GM19452 (cell line): ENCODE measurements around the gene GPR37L1.

Experiments used
- ATAC-seq: cut with Tn5 transposase; IDR thresholded peaks from one replicate; pipeline ENCODE4 v1.9.1; 2021; ENCODE audit not compliant: unreplicated experiment

GPR37L1 gene

GRCh38 chr1:202122639-202123335 lies at the start of gene GPR37L1:
Gene GPR37L1 (plus strand): TSS chr1:202122917. CDS start chr1:202122964, 47 bp downstream.
- no peak for ATAC-seq

- no peak for ATAC-seq
These were observed 49.5 kb upstream of the GPR37L1 start for GRCh38 chr1:202073206-202073605.

- no peak for ATAC-seq
These were observed 47.7 kb upstream of the GPR37L1 start for GRCh38 chr1:202074985-202075384.

GRCh38 chr1:202075389-202075788 lies 47.3 kb upstream of the GPR37L1 start:
- no peak for ATAC-seq

GRCh38 chr1:202076050-202076511 lies 46.6 kb upstream of the GPR37L1 start:
- no peak for ATAC-seq

GRCh38 chr1:202078241-202078640 lies 44.5 kb upstream of the GPR37L1 start:
- no peak for ATAC-seq

- no peak for ATAC-seq
These were observed 40.7 kb upstream of the GPR37L1 start for GRCh38 chr1:202081992-202082391.

- no peak for ATAC-seq
These were observed 37.7 kb upstream of the GPR37L1 start for GRCh38 chr1:202084791-202085681.

- no peak for ATAC-seq
These were observed 36.9 kb upstream of the GPR37L1 start for GRCh38 chr1:202085682-202086373.

GRCh38 chr1:202086579-202087350 lies 36.0 kb upstream of the GPR37L1 start:
- no peak for ATAC-seq

- no peak for ATAC-seq
These were observed 34.5 kb upstream of the GPR37L1 start for GRCh38 chr1:202088206-202088605.

- no peak for ATAC-seq
These were observed 31.7 kb upstream of the GPR37L1 start for GRCh38 chr1:202090994-202091393.

- ATAC-seq = no peak
These were observed 28.9 kb upstream of the GPR37L1 start for GRCh38 chr1:202093858-202094257.

- ATAC-seq = no peak
These were observed 21.5 kb upstream of the GPR37L1 start for GRCh38 chr1:202101184-202101583.

- no peak for ATAC-seq
These were observed 18.6 kb upstream of the GPR37L1 start for GRCh38 chr1:202104073-202104472.

- ATAC-seq = no peak
These were observed 17.0 kb upstream of the GPR37L1 start for GRCh38 chr1:202105571-202106339.

- no peak for ATAC-seq
These were observed 16.1 kb upstream of the GPR37L1 start for GRCh38 chr1:202106340-202107254.

GRCh38 chr1:202107321-202107761 lies 15.4 kb upstream of the GPR37L1 start:
- ATAC-seq = no peak
